A549 treated with Hydrocortisone at 1 μM for 4 hours (cell line): ENCODE measurements around the gene KERA. TPM values are rescaled to one million over a fixed set of nuclear protein-coding genes. Genes with fewer than 3 reads are reported as not detected.

Source experiments
- total RNA-seq: library from RNA; stranded (reverse); fragments of 200-300 nt; extraction: Qiagen RNA extraction; gene quantifications from 5 replicates; pipeline ENCODE4 v1.2.3, GENCODE V29; 2022

KERA gene
- not detected in 5 replicates for total RNA-seq

DNA sequence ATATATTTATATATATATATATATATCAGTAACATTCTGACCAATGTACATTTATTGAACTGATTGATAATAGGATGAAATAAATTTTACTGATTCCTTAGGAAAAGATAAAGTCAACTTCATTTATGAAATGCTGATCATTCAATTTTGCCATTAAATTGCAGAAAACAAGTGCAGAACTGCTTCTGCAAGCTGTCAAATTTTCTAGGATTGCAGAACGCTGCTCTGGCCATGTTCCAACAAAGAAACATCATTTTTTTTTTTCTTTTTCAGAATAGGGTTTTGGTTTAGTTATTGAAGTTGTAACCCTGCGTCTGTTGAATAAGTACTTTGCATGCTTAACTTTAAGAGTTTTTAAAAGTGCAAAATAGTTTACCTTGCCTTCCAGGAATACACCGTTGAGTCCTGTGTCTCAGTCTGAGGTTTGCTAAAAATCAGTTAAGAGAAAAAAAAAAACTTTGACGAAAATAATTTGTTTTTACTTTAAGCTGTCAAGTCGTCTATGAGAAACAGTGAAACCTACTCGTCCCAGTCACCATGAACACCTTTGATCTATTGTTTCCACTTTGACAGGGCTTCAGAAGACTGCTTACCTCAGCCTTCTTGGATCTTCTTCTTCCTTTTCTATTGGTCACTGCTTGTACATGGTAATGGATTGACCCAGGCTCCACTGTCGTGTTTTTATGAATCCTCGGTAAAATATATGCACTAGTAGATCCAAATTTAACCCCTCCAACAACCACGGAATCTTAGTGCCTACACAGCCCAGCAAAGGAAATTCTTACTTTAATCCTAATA lies at the start of gene KERA:
KERA (minus strand) TSS at position 657 of the 798 bp plus-strand sequence. CDS start 1,743 bp downstream, outside the sequence.

GRCh38 chr12:91004872-91005271 lies 53.0 kb downstream of the KERA start, which contains the start of gene EPYC:
Gene EPYC (minus strand): TSS chr12:91004972. CDS start chr12:91002565, 2,407 bp downstream.

Other genes starting within 250 kb of the KERA start
- gene CCER1, start 102.8 kb downstream of the KERA start, total RNA-seq = not detected in 5 replicates
- gene EPYC, start 53.1 kb downstream of the KERA start, total RNA-seq = not detected in 5 replicates
- gene LUM, start 53.5 kb upstream of the KERA start, total RNA-seq = 0.06 to 0.33 TPM (median 0.23 TPM) in 5 replicates
- 0.22 to 0.35 TPM in 2 of 5 replicates, not detected in the others for gene DCN, start 124.8 kb upstream of the KERA start, total RNA-seq